Measurements from ENCODE around the gene FLVCR2.

DNA sequence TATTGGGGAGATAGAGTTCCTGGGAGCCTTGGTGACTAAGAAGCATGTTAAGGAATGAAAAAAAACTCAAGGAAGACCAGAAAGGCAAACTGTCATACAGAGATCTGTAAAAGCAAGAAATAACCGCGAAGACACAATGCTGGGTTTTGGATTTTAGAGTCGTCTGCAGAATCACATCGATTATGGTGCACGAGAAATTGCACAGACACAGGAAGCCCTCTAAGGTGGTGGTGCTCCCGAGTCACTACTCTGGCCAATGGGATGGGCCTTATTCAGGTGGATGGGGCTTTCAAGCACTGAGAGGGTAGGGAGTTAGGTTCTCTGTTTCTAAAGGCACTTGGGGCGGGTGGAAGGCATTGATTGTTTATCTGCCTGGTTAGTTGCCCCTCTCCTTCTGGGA is 10.3 kb upstream of the FLVCR2 start:
- TF ChIP-seq, protein P1, sequence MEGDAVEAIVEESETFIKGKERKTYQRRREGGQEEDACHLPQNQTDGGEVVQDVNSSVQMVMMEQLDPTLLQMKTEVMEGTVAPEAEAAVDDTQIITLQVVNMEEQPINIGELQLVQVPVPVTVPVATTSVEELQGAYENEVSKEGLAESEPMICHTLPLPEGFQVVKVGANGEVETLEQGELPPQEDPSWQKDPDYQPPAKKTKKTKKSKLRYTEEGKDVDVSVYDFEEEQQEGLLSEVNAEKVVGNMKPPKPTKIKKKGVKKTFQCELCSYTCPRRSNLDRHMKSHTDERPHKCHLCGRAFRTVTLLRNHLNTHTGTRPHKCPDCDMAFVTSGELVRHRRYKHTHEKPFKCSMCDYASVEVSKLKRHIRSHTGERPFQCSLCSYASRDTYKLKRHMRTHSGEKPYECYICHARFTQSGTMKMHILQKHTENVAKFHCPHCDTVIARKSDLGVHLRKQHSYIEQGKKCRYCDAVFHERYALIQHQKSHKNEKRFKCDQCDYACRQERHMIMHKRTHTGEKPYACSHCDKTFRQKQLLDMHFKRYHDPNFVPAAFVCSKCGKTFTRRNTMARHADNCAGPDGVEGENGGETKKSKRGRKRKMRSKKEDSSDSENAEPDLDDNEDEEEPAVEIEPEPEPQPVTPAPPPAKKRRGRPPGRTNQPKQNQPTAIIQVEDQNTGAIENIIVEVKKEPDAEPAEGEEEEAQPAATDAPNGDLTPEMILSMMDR (conservative IDR thresholded peaks at IDR 0.05 in 1 of 2, IDR thresholded peaks at IDR 0.05 in 1 of 2; ENCODE audit: extremely low read depth in 1 of 2, insufficient read depth in 1 of 2, low read depth in 1 of 2, low read length in 2 of 2), result no peak
- TF ChIP-seq EZH2 (IDR thresholded peaks at IDR 0.05; ENCODE audit: borderline replicate concordance, low read length), result no peak

All from mammary epithelial cell (primary cell).